RWPE1 (cell line): Measurements from ENCODE around the gene SPRR5.

ENCODE experiments used
- CTCF ChIA-PET: fragments of 350-600 bp; sonication (Branson Sonifier 250); formaldehyde crosslinking; extraction: SDS; loops from one replicate; lab custom pipeline; 2021; lab: Yijun Ruan, JAX
- POLR2A ChIA-PET: fragments of 400-600 bp; formaldehyde crosslinking; extraction: SDS; loops from one replicate; lab custom pipeline; 2020; ENCODE audit warnings: antibody characterized with exemption; ENCODE audit not compliant: low non-redundant PET; lab: Yijun Ruan, JAX
- DNase-seq: peaks from one replicate; pipeline ENCODE4 v3.0.0; 2012; ENCODE audit warnings: low spot score
- H3K27ac ChIP-seq: fragments of 450-650 bp; 2 replicates; pipeline ENCODE4 v1.5.1; 2017
- CTCF ChIP-seq: fragments of 450-650 bp; conservative IDR thresholded peaks from 2 replicates; pipeline ENCODE4 v1.5.1; 2017; ENCODE audit warnings: low read depth, mild to moderate bottlenecking

The SPRR5 gene

GRCh38 chr1:152996633-152997400 lies 49.8 kb downstream of the SPRR5 start:
- CTCF ChIA-PET, result interaction anchor here (0.6 kb wide), 1 partner anchor 504 kb away, joined by 3 read pairs; no protein-coding TSS in a partner anchor
- H3K27ac ChIP-seq, result no peak overlapping the region
- no peak for DNase-seq
- POLR2A ChIA-PET, result no interaction called here
- no peak for TF ChIP-seq CTCF

- no peak for DNase-seq
- ChIA-PET POLR2A (no interaction called here), CTCF (interaction anchor here (0.6 kb wide), 1 partner anchor 53 kb away, joined by 3 read pairs; no protein-coding TSS in a partner anchor)
- no peak overlapping the region for H3K27ac ChIP-seq
- no peak for TF ChIP-seq CTCF
Measured at GRCh38 chr1:152997901-152998300, 50.9 kb downstream of the SPRR5 start.

GRCh38 chr1:152998476-152998875 lies 51.5 kb downstream of the SPRR5 start:
- no peak for DNase-seq
- CTCF ChIA-PET, result interaction anchor here (0.6 kb wide), 1 partner anchor 53 kb away, joined by 3 read pairs; no protein-coding TSS in a partner anchor
- POLR2A ChIA-PET, result no interaction called here
- TF ChIP-seq CTCF, result no peak
- H3K27ac ChIP-seq, result no peak overlapping the region
